DOHH2 (cell line): ENCODE data around the gene GADD45G.

Source experiments
- H3F3A ChIP-seq: fragments of 200-600 bp; sonication (generic), shearing (Covaris generic); 2 replicates; pipeline ENCODE4 v1.6.0; 2016; ENCODE audit warnings: antibody characterized with exemption, mild to moderate bottlenecking; ENCODE audit not compliant: control insufficient read depth, insufficient read depth
- H3K27ac ChIP-seq: fragments of 200-600 bp; sonication (generic); 2 replicates; pipeline ENCODE4 v1.5.1; 2014; ENCODE audit warnings: low read depth, mild to moderate bottlenecking, low read length, moderate library complexity
- H3K27me3 ChIP-seq: fragments of 200-600 bp; sonication (generic); 2 replicates; pipeline ENCODE4 v1.6.1; 2014; ENCODE audit warnings: mild to moderate bottlenecking, low read length, mixed read lengths; ENCODE audit not compliant: control insufficient read depth
- H3K36me3 ChIP-seq: fragments of 200-600 bp; sonication (generic); 2 replicates; pipeline ENCODE4 v1.6.1; 2014; ENCODE audit warnings: mild to moderate bottlenecking, low read length, moderate library complexity, mixed read lengths; ENCODE audit not compliant: control insufficient read depth
- H3K4me1 ChIP-seq: fragments of 200-600 bp; sonication (generic); 2 replicates; pipeline ENCODE4 v1.6.1; 2014; ENCODE audit warnings: mild to moderate bottlenecking, low read length, mixed read lengths; ENCODE audit not compliant: control insufficient read depth
- H3K4me2 ChIP-seq: fragments of 200-600 bp; sonication (generic); 2 replicates; pipeline ENCODE4 v1.6.0; 2014; ENCODE audit warnings: mild to moderate bottlenecking, low read length, moderate library complexity
- H3K4me3 ChIP-seq: fragments of 200-600 bp; sonication (generic); 2 replicates; pipeline ENCODE4 v1.5.1; 2014; ENCODE audit warnings: mild to moderate bottlenecking, low read length, mixed read lengths
- H3K79me2 ChIP-seq: fragments of 200-600 bp; sonication (generic); 2 replicates; pipeline ENCODE4 v1.6.1; 2014; ENCODE audit warnings: mild to moderate bottlenecking, low read length, mixed read lengths; ENCODE audit not compliant: control insufficient read depth
- H3K9me2 ChIP-seq: fragments of 200-600 bp; sonication (generic); replicated peaks from 2 replicates; pipeline ENCODE4 v1.6.1; 2014; ENCODE audit warnings: mild to moderate bottlenecking, low read length, mixed read lengths; ENCODE audit not compliant: control insufficient read depth
- H3K9me3 ChIP-seq: fragments of 200-600 bp; sonication (generic); 2 replicates; pipeline ENCODE4 v1.6.1; 2014; ENCODE audit warnings: antibody characterized with exemption, low read length, mixed read lengths; ENCODE audit not compliant: control insufficient read depth, insufficient read depth
- H4K20me1 ChIP-seq: fragments of 200-600 bp; sonication (generic); 2 replicates; pipeline ENCODE4 v1.6.0; 2014; ENCODE audit warnings: low read depth, mild to moderate bottlenecking, antibody characterized with exemption, low read length, moderate library complexity; ENCODE audit not compliant: control insufficient read depth, insufficient read depth
- EZH2phosphoT487 ChIP-seq: fragments of 200-600 bp; sonication (generic); IDR thresholded peaks from 2 replicates; pipeline ENCODE4 v1.6.1; 2017; ENCODE audit warnings: borderline replicate concordance, mild to moderate bottlenecking, antibody characterized with exemption, low read length, moderate library complexity, mixed read lengths
- TF ChIP-seq, protein P1 (sequence below): fragments of 200-600 bp; sonication (generic); IDR thresholded peaks from one replicate; pipeline ENCODE4 v1.5.1; 2014; ENCODE audit warnings: antibody characterized with exemption, mild to moderate bottlenecking, low read depth, low read length; ENCODE audit not compliant: poor library complexity, severe bottlenecking

The GADD45G gene

DNA sequence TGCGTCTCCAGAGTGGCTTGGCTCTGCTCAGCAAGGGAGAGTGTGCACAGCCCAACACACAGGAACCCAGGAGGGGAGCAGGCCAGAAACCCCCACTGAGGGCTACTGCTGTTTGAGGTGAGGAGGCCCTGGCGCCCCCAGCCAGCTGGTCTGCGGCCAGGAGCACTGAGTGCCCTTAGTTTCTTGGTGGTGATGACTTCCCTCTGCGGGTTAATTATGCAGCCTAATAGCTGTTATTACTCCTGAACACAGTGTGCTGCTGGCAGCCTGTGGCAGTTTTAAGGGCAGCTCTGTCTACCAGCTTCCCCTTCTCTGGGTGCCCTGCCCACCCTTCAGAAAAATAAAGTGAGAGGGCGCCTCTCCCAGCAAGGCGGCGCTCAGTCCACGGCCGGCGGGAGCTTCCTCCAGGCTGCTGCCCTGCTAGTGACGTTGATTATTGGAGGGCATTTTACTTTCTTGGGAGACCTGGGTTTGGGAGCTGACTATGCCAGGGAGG is 19.2 kb downstream of the GADD45G start:
- no peaks in the 10 kb centered on the region for H3K9me2 ChIP-seq
- H4K20me1 ChIP-seq: no peaks in the 10 kb centered on the region
- no peak overlapping the region for H3K4me3 ChIP-seq
- no peaks in the 10 kb centered on the region for H3K4me1 ChIP-seq
- H3F3A ChIP-seq: no peaks in the 10 kb centered on the region
- H3K27me3 ChIP-seq: no peaks in the 10 kb centered on the region
- H3K4me2 ChIP-seq: no peak overlapping the region
- no peaks in the 10 kb centered on the region for H3K36me3 ChIP-seq
- H3K9me3 ChIP-seq: no peaks in the 10 kb centered on the region
- H3K79me2 ChIP-seq: no peaks in the 10 kb centered on the region
- TF ChIP-seq, protein P1, sequence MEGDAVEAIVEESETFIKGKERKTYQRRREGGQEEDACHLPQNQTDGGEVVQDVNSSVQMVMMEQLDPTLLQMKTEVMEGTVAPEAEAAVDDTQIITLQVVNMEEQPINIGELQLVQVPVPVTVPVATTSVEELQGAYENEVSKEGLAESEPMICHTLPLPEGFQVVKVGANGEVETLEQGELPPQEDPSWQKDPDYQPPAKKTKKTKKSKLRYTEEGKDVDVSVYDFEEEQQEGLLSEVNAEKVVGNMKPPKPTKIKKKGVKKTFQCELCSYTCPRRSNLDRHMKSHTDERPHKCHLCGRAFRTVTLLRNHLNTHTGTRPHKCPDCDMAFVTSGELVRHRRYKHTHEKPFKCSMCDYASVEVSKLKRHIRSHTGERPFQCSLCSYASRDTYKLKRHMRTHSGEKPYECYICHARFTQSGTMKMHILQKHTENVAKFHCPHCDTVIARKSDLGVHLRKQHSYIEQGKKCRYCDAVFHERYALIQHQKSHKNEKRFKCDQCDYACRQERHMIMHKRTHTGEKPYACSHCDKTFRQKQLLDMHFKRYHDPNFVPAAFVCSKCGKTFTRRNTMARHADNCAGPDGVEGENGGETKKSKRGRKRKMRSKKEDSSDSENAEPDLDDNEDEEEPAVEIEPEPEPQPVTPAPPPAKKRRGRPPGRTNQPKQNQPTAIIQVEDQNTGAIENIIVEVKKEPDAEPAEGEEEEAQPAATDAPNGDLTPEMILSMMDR: no peak
- no peak for TF ChIP-seq EZH2phosphoT487
- H3K27ac ChIP-seq: no peak overlapping the region

DNA sequence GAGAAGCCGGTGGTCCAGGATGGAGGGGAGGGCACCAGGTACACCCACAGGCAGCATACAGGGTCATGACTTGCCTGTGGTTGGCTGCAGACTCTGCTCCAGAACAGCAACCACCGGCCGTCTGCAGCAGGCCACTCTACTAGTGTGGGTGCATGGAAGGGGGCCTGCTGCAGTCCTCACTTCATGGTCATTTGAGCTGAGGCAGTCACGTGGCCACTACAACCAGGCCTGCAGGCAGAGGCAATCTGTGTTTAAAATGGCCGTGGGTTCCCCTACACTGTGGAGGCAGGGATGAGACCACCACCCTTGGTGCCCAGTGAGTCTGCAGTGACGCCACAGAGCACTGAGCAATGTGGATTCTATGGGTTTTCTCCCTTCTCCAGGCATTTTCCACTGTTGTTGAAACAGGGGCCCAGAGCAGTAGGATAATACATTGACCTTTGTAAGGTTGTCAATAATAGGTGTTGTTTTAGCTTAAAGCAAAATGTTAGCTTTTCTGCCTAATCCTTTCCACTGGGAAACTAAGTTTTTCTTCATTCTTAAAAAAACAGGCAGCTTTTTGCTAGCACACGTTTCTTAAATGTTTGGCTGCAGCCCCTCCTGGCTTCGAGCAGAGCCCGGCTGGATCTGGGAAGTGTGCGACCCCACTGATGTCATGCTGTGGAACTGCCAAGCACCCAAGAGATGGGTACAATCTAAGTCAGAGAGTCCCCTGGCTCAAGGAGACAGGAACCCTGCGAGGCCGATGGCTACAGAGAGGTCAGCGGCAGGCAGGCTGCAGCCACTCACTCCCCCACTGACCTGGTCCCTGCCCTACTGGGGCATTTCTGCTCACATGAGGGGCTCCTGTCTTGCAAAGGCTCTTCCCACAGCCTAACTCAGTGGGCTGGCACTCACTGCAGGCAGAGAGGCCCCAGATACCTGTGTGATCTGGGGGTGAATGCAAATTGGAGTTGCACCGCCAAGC is 21.2 kb downstream of the GADD45G start:
- H3K36me3 ChIP-seq: no peaks in the 10 kb centered on the region

DNA sequence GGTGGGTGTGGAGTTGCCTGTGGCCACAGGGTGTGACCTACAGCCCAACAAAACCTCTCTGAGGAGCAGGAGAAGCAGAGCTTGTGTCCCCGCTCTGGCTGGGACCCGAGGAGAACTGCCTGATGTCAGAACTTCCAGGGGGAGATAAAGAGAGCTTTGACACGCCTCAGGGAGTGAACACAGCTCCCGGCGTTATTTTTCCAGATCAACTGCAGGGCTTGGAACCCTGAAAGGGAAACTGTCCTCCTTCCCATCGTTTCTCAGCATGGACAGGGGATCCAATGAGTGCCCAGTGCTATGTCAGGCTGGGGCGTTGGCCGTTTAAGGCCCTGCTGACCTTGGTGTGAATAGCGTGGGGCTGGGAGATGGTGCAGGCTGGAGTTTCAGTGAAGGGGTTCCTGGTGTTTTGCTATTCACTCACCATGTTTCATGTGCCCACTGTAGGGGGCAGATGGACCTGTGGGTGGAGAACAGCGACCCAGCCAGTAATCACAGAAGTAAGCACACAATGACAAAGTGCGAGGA is 22.0 kb downstream of the GADD45G start:
- no peaks in the 10 kb centered on the region for H3K4me1 ChIP-seq
- H3K27ac ChIP-seq: no peak overlapping the region
- no peaks in the 10 kb centered on the region for H3K9me2 ChIP-seq
- H3K9me3 ChIP-seq: no peaks in the 10 kb centered on the region
- no peak overlapping the region for H3K4me2 ChIP-seq
- peaks cover 3% of the 10 kb centered on the region; the same call in 1 of the 2 replicates for H4K20me1 ChIP-seq
- no peaks in the 10 kb centered on the region for H3F3A ChIP-seq
- no peaks in the 10 kb centered on the region for H3K27me3 ChIP-seq
- H3K4me3 ChIP-seq: no peak overlapping the region
- no peaks in the 10 kb centered on the region for H3K36me3 ChIP-seq
- TF ChIP-seq, protein P1: no peak
- no peak for TF ChIP-seq EZH2phosphoT487
- no peaks in the 10 kb centered on the region for H3K79me2 ChIP-seq

More for the DNA sequence above, 21.2 kb downstream of the GADD45G start:
- no peaks in the 10 kb centered on the region for H3K27me3 ChIP-seq
- no peaks in the 10 kb centered on the region for H4K20me1 ChIP-seq
- H3K9me3 ChIP-seq: no peaks in the 10 kb centered on the region
- no peaks in the 10 kb centered on the region for H3K79me2 ChIP-seq
- no peaks in the 10 kb centered on the region for H3F3A ChIP-seq
- no peak overlapping the region for H3K27ac ChIP-seq
- no peak overlapping the region for H3K4me2 ChIP-seq
- no peak overlapping the region for H3K4me3 ChIP-seq
- H3K4me1 ChIP-seq: no peaks in the 10 kb centered on the region
- TF ChIP-seq, protein P1: no peak
- no peak for TF ChIP-seq EZH2phosphoT487
- H3K9me2 ChIP-seq: no peaks in the 10 kb centered on the region
